Stimulated activated CD4-positive, alpha-beta T cell treated with anti-CD3 and anti-CD28 coated beads, Interleukin-12 subunit alpha, Interleukin-12 subunit beta, amount 100 ng/mL, for 48 hours (primary cell): ENCODE data around the gene VPS51.
A peak's percentile ranks its signal among the peaks of the same experiment; 100 is the strongest.
"Not testable (repeated sequence)": the region's sequence is repeated elsewhere in the genome, so short reads cannot be mapped to it uniquely, and the experiment has no call there.

Experiments
- DNase-seq, 3 donors: peaks; one replicate each; pipeline ENCODE4 v3.0.0-alpha.2; 2020; ENCODE audit warnings: low read depth in 2 of 3, low spot score in 1 of 3

VPS51 gene

GRCh38 chr11:65132238-65132987, 36.4 kb downstream of the VPS51 start:
- DNase-seq, result no peak

- DNase-seq, result peak in 1 of 3 donors; percentile 61
Measured at GRCh38 chr11:65132988-65133700, 37.1 kb downstream of the VPS51 start.

GRCh38 chr11:65133724-65134123, 37.7 kb downstream of the VPS51 start:
- DNase-seq, result no peak

- peak; percentile 82 to 90 (median 84) for DNase-seq
Measured at GRCh38 chr11:65134240-65134951, 38.4 kb downstream of the VPS51 start, which contains the start of gene SYVN1. SYVN1 (minus strand) TSS chr11:65134519; CDS start chr11:65133601, 918 bp downstream.

GRCh38 chr11:65134952-65135632, 39.1 kb downstream of the VPS51 start:
- peak; percentile 74 to 79 (median 74) for DNase-seq

GRCh38 chr11:65135633-65136145, 39.7 kb downstream of the VPS51 start:
- DNase-seq, result no peak

GRCh38 chr11:65136515-65137096, 40.6 kb downstream of the VPS51 start:
- DNase-seq, result no peak

- DNase-seq, result no peak
Measured at GRCh38 chr11:65141896-65142494, 46.0 kb downstream of the VPS51 start.

- no peak for DNase-seq
Measured at GRCh38 chr11:65147352-65148075, 51.5 kb downstream of the VPS51 start.

GRCh38 chr11:65148657-65149056, 52.6 kb downstream of the VPS51 start:
- no peak for DNase-seq

GRCh38 chr11:65150131-65150508, 54.1 kb downstream of the VPS51 start:
- DNase-seq, result not testable (repeated sequence)

- DNase-seq, result peak in 2 of 3 donors; percentile 14 to 39
Measured at GRCh38 chr11:65150509-65151299, 54.7 kb downstream of the VPS51 start.

GRCh38 chr11:65151331-65151899, 55.4 kb downstream of the VPS51 start:
- no peak for DNase-seq

GRCh38 chr11:65152122-65152521, 56.1 kb downstream of the VPS51 start:
- DNase-seq, result no peak

GRCh38 chr11:65156256-65156655, 60.2 kb downstream of the VPS51 start:
- DNase-seq, result no peak

- no peak for DNase-seq
Measured at GRCh38 chr11:65156926-65157325, 60.9 kb downstream of the VPS51 start.

- DNase-seq, result no peak
Measured at GRCh38 chr11:65157336-65157735, 61.3 kb downstream of the VPS51 start.

- no peak for DNase-seq
Measured at GRCh38 chr11:65159012-65159411, 63.0 kb downstream of the VPS51 start.
